Sigmoid colon (tissue), 3 donors: ENCODE results near the gene CYP2F1.

Experiments
- CTCF ChIP-seq, 4 experiments: fragments of 450-650 bp in 3 of 4; fragments of 200-600 bp in 1 of 4; IDR thresholded peaks; one replicate each; pipeline ENCODE4 v1.5.1; 2016 to 2019; ENCODE audit warnings: antibody characterized with exemption in 4 of 4, mild to moderate bottlenecking in 3 of 4, moderate library complexity in 2 of 4
- POLR2A ChIP-seq, 2 donors: fragments of 450-650 bp; IDR thresholded peaks; one replicate each; pipeline ENCODE4 v1.6.1; 2016; ENCODE audit warnings: antibody characterized with exemption in 2 of 2, mild to moderate bottlenecking in 2 of 2, moderate library complexity in 2 of 2

- TF ChIP-seq CTCF (IDR thresholded peaks at IDR 0.05) (no peak), POLR2A (IDR thresholded peaks at IDR 0.05) (no peak)
These were observed 28.4 kb upstream of the CYP2F1 start for GRCh38 chr19:41085748-41086415.
